Liver (tissue), 9 donors: ENCODE data around the gene RANBP1. TPM values are rescaled to one million over a fixed set of nuclear protein-coding genes. Genes with fewer than 3 reads are reported as not detected.

Experiments
- DNase-seq: peaks from one replicate; pipeline ENCODE4 v3.0.0-alpha.2; 2017; ENCODE audit warnings: low spot score
- H3K27ac ChIP-seq, 2 donors: one replicate each; pipeline ENCODE4 v1.7.0; 2013; ENCODE audit warnings: inconsistent platforms in 2 of 2, low read length in 2 of 2, control low read depth in 1 of 2, low read depth in 1 of 2, mild to moderate bottlenecking in 1 of 2
- H3K27me3 ChIP-seq, 4 donors: one replicate each; pipeline versions ENCODE4 v1.6.1 to v1.7.0; 2013; ENCODE audit warnings: low read length in 3 of 4, inconsistent platforms in 1 of 4, mild to moderate bottlenecking in 1 of 4, moderate library complexity in 1 of 4; ENCODE audit not compliant: control insufficient read depth in 4 of 4, insufficient read depth in 4 of 4
- H3K36me3 ChIP-seq, 4 donors: one replicate each; pipeline versions ENCODE4 v1.6.1 to v1.7.0; 2013; ENCODE audit warnings: low read length in 3 of 4, mild to moderate bottlenecking in 3 of 4, low read depth in 1 of 4, moderate library complexity in 1 of 4; ENCODE audit not compliant: control insufficient read depth in 4 of 4, insufficient read depth in 3 of 4
- H3K4me1 ChIP-seq, 4 donors: one replicate each; pipeline versions ENCODE4 v1.6.1 to v1.7.0; 2013; ENCODE audit warnings: low read length in 3 of 4, mild to moderate bottlenecking in 3 of 4, moderate library complexity in 1 of 4; ENCODE audit not compliant: control insufficient read depth in 4 of 4, insufficient read depth in 4 of 4
- H3K4me3 ChIP-seq, 3 donors: one replicate each; pipeline versions ENCODE4 v1.6.1 to v1.7.0; 2013; ENCODE audit warnings: low read length in 3 of 3, control low read depth in 1 of 3, low read depth in 1 of 3, mild to moderate bottlenecking in 1 of 3
- H3K9ac ChIP-seq, 2 donors: one replicate each; pipeline ENCODE4 v1.7.0; 2013; ENCODE audit warnings: low read length in 2 of 2, mild to moderate bottlenecking in 2 of 2, moderate library complexity in 2 of 2, control low read depth in 1 of 2, low read depth in 1 of 2
- H3K9me3 ChIP-seq, 4 donors: one replicate each; pipeline versions ENCODE4 v1.6.1 to v1.7.0; 2013; ENCODE audit warnings: low read length in 3 of 4; ENCODE audit not compliant: control insufficient read depth in 4 of 4
- ATF3 ChIP-seq: IDR thresholded peaks from 2 replicates; pipeline ENCODE4 v1.6.1; 2016; ENCODE audit warnings: antibody characterized with exemption
- CTCF ChIP-seq: fragments of 150-350 bp; IDR thresholded peaks from 2 replicates; pipeline ENCODE4 v1.5.1; 2017; ENCODE audit warnings: improper control_type of control experiment, low read depth, low read length; ENCODE audit not compliant: missing input control
- EGR1 ChIP-seq, 2 donors: IDR thresholded peaks; 2 replicates each; pipeline ENCODE4 v1.6.1; 2016 to 2018; ENCODE audit warnings: antibody characterized with exemption in 2 of 2, low read depth in 2 of 2
- FOXA1 ChIP-seq: IDR thresholded peaks from 2 replicates; pipeline ENCODE4 v1.6.1; 2016; ENCODE audit warnings: antibody characterized with exemption
- FOXA2 ChIP-seq: IDR thresholded peaks from 2 replicates; pipeline ENCODE4 v1.6.1; 2016; ENCODE audit warnings: antibody characterized with exemption
- HNF4A ChIP-seq, 2 donors: conservative IDR thresholded peaks; 2 replicates each; pipeline ENCODE4 v1.6.1; 2016; ENCODE audit warnings: antibody characterized with exemption in 2 of 2, mild to moderate bottlenecking in 2 of 2
- HNF4G ChIP-seq: IDR thresholded peaks from 2 replicates; pipeline ENCODE4 v1.6.1; 2016; ENCODE audit warnings: antibody characterized with exemption
- JUND ChIP-seq, 2 donors: IDR thresholded peaks; 2 replicates each; pipeline ENCODE4 v1.6.1; 2016; ENCODE audit warnings: antibody characterized with exemption in 2 of 2
- MAX ChIP-seq: IDR thresholded peaks from 2 replicates; pipeline ENCODE4 v1.6.1; 2016; ENCODE audit warnings: antibody characterized with exemption
- NR2F2 ChIP-seq: IDR thresholded peaks from 2 replicates; pipeline ENCODE4 v1.6.1; 2016; ENCODE audit warnings: antibody characterized with exemption
- RAD21 ChIP-seq, 2 donors: IDR thresholded peaks; 2 replicates each; pipeline ENCODE4 v1.6.1; 2016; ENCODE audit warnings: antibody characterized with exemption in 2 of 2, mild to moderate bottlenecking in 2 of 2
- REST ChIP-seq: IDR thresholded peaks from 2 replicates; pipeline ENCODE4 v1.6.1; 2016; ENCODE audit warnings: antibody characterized with exemption, mild to moderate bottlenecking
- RXRA ChIP-seq, 2 donors: IDR thresholded peaks; 2 replicates each; pipeline ENCODE4 v1.6.1; 2017 to 2018; ENCODE audit warnings: antibody characterized with exemption in 2 of 2, mild to moderate bottlenecking in 1 of 2
- SP1 ChIP-seq: IDR thresholded peaks from 2 replicates; pipeline ENCODE4 v1.6.1; 2018; ENCODE audit warnings: antibody characterized with exemption, mild to moderate bottlenecking
- TAF1 ChIP-seq: conservative IDR thresholded peaks from 2 replicates; pipeline ENCODE4 v1.6.1; 2016; ENCODE audit warnings: antibody characterized with exemption, mild to moderate bottlenecking
- YY1 ChIP-seq: IDR thresholded peaks from 2 replicates; pipeline ENCODE4 v1.6.1; 2016; ENCODE audit warnings: antibody characterized with exemption, mild to moderate bottlenecking
- ZBTB33 ChIP-seq: IDR thresholded peaks from 2 replicates; pipeline ENCODE4 v1.6.1; 2016; ENCODE audit warnings: antibody characterized with exemption
- WGBS: extraction: QIAGEN DNeasy Blood & Tissue Kit; methylation state at CpG from one replicate; pipeline ENCODE4 v1.1.7; 2013; 5-methylcytosine and 5-hydroxymethylcytosine counted together
- polyA plus RNA-seq, 2 donors: library from polyadenylated mRNA; stranded (reverse) in 1 of 2; unstranded in 1 of 2; fragments of 200-250 nt in 1 of 2; fragments of >200 nt in 1 of 2; fragmentation: Nextera tagmentation in 1 of 2; extraction: Ambion mirVana in 1 of 2; gene quantifications; one replicate each; pipeline versions ENCODE4 v1.2.1 to v1.2.3, GENCODE V29; 2013 to 2015
- total RNA-seq, 2 donors: library from RNA; depleted of rRNA; stranded (reverse); fragments of >200 nt; gene quantifications; one replicate each; pipeline ENCODE4 v1.2.3, GENCODE V29; 2014
- donor health status: healthy.
- donor health status: healthy.
- donor health status: healthy.
- donor health status: healthy.
- donor health status: healthy.

Gene RANBP1
- total and polyA plus RNA-seq, 4 donors: 62.3 to 102 (median 87.8) TPM

GRCh38 chr22:20088263-20088648, 27.6 kb upstream of the RANBP1 start:
- WGBS: 93% methylated on average over 8 of the region's 8 CpGs
- TF ChIP-seq HNF4A (conservative IDR thresholded peaks at IDR 0.05) (no peak), SP1 (no peak), YY1 (no peak)

GRCh38 chr22:20089226-20089976, 26.5 kb upstream of the RANBP1 start:
- DNase-seq: no peak
- WGBS: 96% methylated on average over 17 of the region's 17 CpGs
- Histone ChIP-seq H3K4me3 (no peak overlapping the region), H3K27me3 (no peaks in the 10 kb centered on the region), H3K9ac (no peak overlapping the region), H3K4me1 (peaks cover 14 to 41% (median 30%) of the 10 kb centered on the region in 4 donors), H3K27ac (no peak overlapping the region), H3K9me3 (no peaks in the 10 kb centered on the region), H3K36me3 (peaks cover 27 to 61% (median 49%) of the 10 kb centered on the region in 4 donors)
- TF ChIP-seq SP1 (no peak), HNF4A (conservative IDR thresholded peaks at IDR 0.05) (no peak), ATF3 (no peak), JUND (IDR thresholded peaks at IDR 0.05) (no peak), HNF4G (no peak), FOXA1 (no peak), REST (no peak), YY1 (no peak), TAF1 (no peak), ZBTB33 (no peak), RXRA (IDR thresholded peaks at IDR 0.05) (no peak), MAX (no peak), EGR1 (IDR thresholded peaks at IDR 0.05; ENCODE audit: low read depth in 2 of 2) (no peak), FOXA2 (no peak), NR2F2 (no peak), CTCF (no peak), RAD21 (IDR thresholded peaks at IDR 0.05) (no peak)

More at GRCh38 chr22:20088263-20088648, 27.6 kb upstream of the RANBP1 start:
- no peaks in the 10 kb centered on the region for H3K27me3 ChIP-seq
- no peak overlapping the region for H3K9ac ChIP-seq
- no peak overlapping the region for H3K27ac ChIP-seq
- DNase-seq: no peak
- H3K9me3 ChIP-seq: no peaks in the 10 kb centered on the region
- H3K36me3 ChIP-seq: peaks cover 27 to 61% (median 49%) of the 10 kb centered on the region in 4 donors
- no peak overlapping the region for H3K4me3 ChIP-seq
- H3K4me1 ChIP-seq: peaks cover 17 to 45% (median 34%) of the 10 kb centered on the region in 4 donors
